ENCODE measurements around the gene IP6K1. TPM values are rescaled to one million over a fixed set of nuclear protein-coding genes. Genes with fewer than 3 reads are reported as not detected.

Gene IP6K1
- total RNA-seq, 1 experiment from 2014 or later, result 30.6 TPM

GRCh38 chr3:49712631-49713317 is 73.6 kb downstream of the IP6K1 start:
- no peak for ATAC-seq
- Histone ChIP-seq H3K4me3 (replicated peaks in 1 of 2; ENCODE audit: low read depth in 1 of 2, low read length in 2 of 2) (no peak overlapping the region), H3K4me1 (ENCODE audit: control insufficient read depth in 1 of 2, insufficient read depth in 2 of 2, low read length in 2 of 2) (no peaks in the 10 kb centered on the region), H3K79me2 (ENCODE audit: insufficient read depth, low read length) (no peaks in the 10 kb centered on the region), H3K9me3 (ENCODE audit: control insufficient read depth in 1 of 2, insufficient read depth in 1 of 2, low read depth in 1 of 2, low read length in 2 of 2) (no peaks in the 10 kb centered on the region), H3K36me3 (ENCODE audit: control insufficient read depth in 1 of 2, insufficient read depth in 2 of 2, low read length in 2 of 2) (no peaks in the 10 kb centered on the region; a peak in 2 of 4 replicates), H3K4me2 (ENCODE audit: low read length) (no peak overlapping the region), H3K27ac (ENCODE audit: low read depth, low read length) (no peak overlapping the region), H3K9me2 (ENCODE audit: insufficient read depth) (no peaks in the 10 kb centered on the region), H2AFZ (ENCODE audit: low read depth, low read length, poor library complexity, severe bottlenecking) (no peak overlapping the region), H3K27me3 (ENCODE audit: insufficient read depth, low read length) (no peaks in the 10 kb centered on the region), H4K20me1 (ENCODE audit: insufficient read depth) (no peaks in the 10 kb centered on the region), H3K9ac (ENCODE audit: low read length) (no peak overlapping the region)
- no peak for DNase-seq (ENCODE audit: low read depth, low spot score)
- intact Hi-C loops (cut with micrococcal nuclease), result no loop called here
- POLR2A ChIA-PET, result no interaction called here
- TF ChIP-seq RAD21 (IDR thresholded peaks at IDR 0.05; ENCODE audit: low read depth) (no peak), POLR2AphosphoS5 (IDR thresholded peaks at IDR 0.05; ENCODE audit: low read depth, low read length) (0 out of 2 replicates have a peak, but pooled peaks have one; percentile 18)
- RAD21 ChIA-PET (ENCODE audit: low non-redundant PET in 1 of 2, low total read pairs in 2 of 2, uncharacterized antibody in 2 of 2, unreplicated experiment in 2 of 2), result no interaction called here
- CTCF ChIA-PET, result interaction anchor here (0.7 kb wide), 1 partner anchor 11 kb away, joined by 3 read pairs; no protein-coding TSS in a partner anchor
- no TSS peak for BruUV-seq (replicated peaks)

GRCh38 chr3:49712166-49712565 is 74.2 kb downstream of the IP6K1 start:
- Histone ChIP-seq H3K9me3 (ENCODE audit: control insufficient read depth in 1 of 2, insufficient read depth in 1 of 2, low read depth in 1 of 2, low read length in 2 of 2) (no peaks in the 10 kb centered on the region), H3K4me2 (ENCODE audit: low read length) (no peak overlapping the region), H4K20me1 (ENCODE audit: insufficient read depth) (no peaks in the 10 kb centered on the region), H3K79me2 (ENCODE audit: insufficient read depth, low read length) (no peaks in the 10 kb centered on the region), H3K36me3 (ENCODE audit: control insufficient read depth in 1 of 2, insufficient read depth in 2 of 2, low read length in 2 of 2) (no peaks in the 10 kb centered on the region; a peak in 2 of 4 replicates), H3K4me1 (ENCODE audit: control insufficient read depth in 1 of 2, insufficient read depth in 2 of 2, low read length in 2 of 2) (no peaks in the 10 kb centered on the region), H3K9me2 (ENCODE audit: insufficient read depth) (no peaks in the 10 kb centered on the region), H3K27me3 (ENCODE audit: insufficient read depth, low read length) (no peaks in the 10 kb centered on the region), H3K27ac (ENCODE audit: low read depth, low read length) (no peak overlapping the region), H3K9ac (ENCODE audit: low read length) (no peak overlapping the region), H2AFZ (ENCODE audit: low read depth, low read length, poor library complexity, severe bottlenecking) (no peak overlapping the region), H3K4me3 (replicated peaks in 1 of 2; ENCODE audit: low read depth in 1 of 2, low read length in 2 of 2) (no peak overlapping the region)
- ATAC-seq, result no peak
- ChIA-PET RAD21 (ENCODE audit: low non-redundant PET in 1 of 2, low total read pairs in 2 of 2, uncharacterized antibody in 2 of 2, unreplicated experiment in 2 of 2) (no interaction called here), CTCF (no interaction called here), POLR2A (no interaction called here)
- no peak for DNase-seq (ENCODE audit: low read depth, low spot score)
- TF ChIP-seq SIN3A (IDR thresholded peaks at IDR 0.05; ENCODE audit: low read depth) (no peak), RAD21 (IDR thresholded peaks at IDR 0.05; ENCODE audit: low read depth) (no peak), ZFX (IDR thresholded peaks at IDR 0.05) (no peak), ATF3 (IDR thresholded peaks at IDR 0.05) (no peak), EZH2phosphoT487 (IDR thresholded peaks at IDR 0.05; ENCODE audit: borderline replicate concordance) (no peak), FOSL1 (IDR thresholded peaks at IDR 0.05; ENCODE audit: low read depth) (no peak), SP1 (IDR thresholded peaks at IDR 0.05; ENCODE audit: low read depth) (no peak), EZH2 (IDR thresholded peaks at IDR 0.05) (no peak), POLR2A (IDR thresholded peaks at IDR 0.05; ENCODE audit: borderline replicate concordance, extremely low read depth, insufficient read depth, insufficient read length) (no peak), MAX (IDR thresholded peaks at IDR 0.05) (no peak), ELF1 (IDR thresholded peaks at IDR 0.05; ENCODE audit: borderline replicate concordance, low read depth) (no peak), EGR1 (IDR thresholded peaks at IDR 0.05; ENCODE audit: low read depth) (no peak), CTCF (IDR thresholded peaks at IDR 0.05 in 2 of 3, conservative IDR thresholded peaks at IDR 0.05 in 1 of 3; ENCODE audit: borderline replicate concordance in 1 of 3, insufficient read depth in 1 of 3, low read depth in 2 of 3, low read length in 2 of 3) (no peak)
- BruUV-seq (replicated peaks), result no TSS peak
- intact Hi-C loops (cut with micrococcal nuclease), result no loop called here
